GM11168 (cell line): ENCODE data around the gene HS3ST3A1.

Experiments
- in situ Hi-C: fragments of 300-500 bp; cut with MboI; formaldehyde crosslinking; loops from one replicate; pipeline ENCODE4 v1.12.0; 2022; ENCODE audit warnings: low sequenced_read_pairs; ENCODE audit not compliant: unreplicated experiment

The HS3ST3A1 gene

GRCh38 chr17:13462146-13462545, 139.6 kb downstream of the HS3ST3A1 start:
- in situ Hi-C loops, result no loop called here

GRCh38 chr17:13460261-13461000, 141.3 kb downstream of the HS3ST3A1 start:
- in situ Hi-C loops, result no loop called here

- in situ Hi-C loops, result no loop called here
These were observed 143.9 kb downstream of the HS3ST3A1 start for GRCh38 chr17:13457783-13458182.
